Osteocyte (in vitro differentiated cells): ENCODE measurements around the gene B4GALNT3. TPM values are rescaled to one million over a fixed set of nuclear protein-coding genes. Genes with fewer than 3 reads are reported as not detected.

ENCODE experiments used
- DNase-seq: peaks from one replicate; pipeline ENCODE4 v3.0.0; 2021; ENCODE audit warnings: mixed read lengths; ENCODE audit not compliant: unreplicated experiment; ENCODE audit errors: extremely low spot score
- H3K27ac Mint-ChIP-seq: one replicate; pipeline ENCODE4 v1.8.0; 2021; ENCODE audit warnings: mild to moderate bottlenecking, mixed read lengths; ENCODE audit not compliant: unreplicated experiment
- H3K27me3 Mint-ChIP-seq: one replicate; pipeline ENCODE4 v1.8.0; 2021; ENCODE audit warnings: mixed read lengths; ENCODE audit not compliant: unreplicated experiment
- H3K36me3 Mint-ChIP-seq: one replicate; pipeline ENCODE4 v1.8.0; 2021; ENCODE audit warnings: mixed read lengths; ENCODE audit not compliant: unreplicated experiment
- H3K4me1 Mint-ChIP-seq: one replicate; pipeline ENCODE4 v1.8.0; 2021; ENCODE audit warnings: mixed read lengths; ENCODE audit not compliant: unreplicated experiment
- H3K4me3 Mint-ChIP-seq: one replicate; pipeline ENCODE4 v1.8.0; 2021; ENCODE audit warnings: mild to moderate bottlenecking, moderate library complexity, mixed read lengths; ENCODE audit not compliant: unreplicated experiment
- H3K9me3 Mint-ChIP-seq: one replicate; pipeline ENCODE4 v1.8.0; 2021; ENCODE audit warnings: mixed read lengths; ENCODE audit not compliant: unreplicated experiment
- CTCF ChIP-seq: fragments of 200-600 bp; sonication (generic); IDR thresholded peaks from 2 replicates; pipeline ENCODE4 v1.5.0; 2021; ENCODE audit warnings: antibody characterized with exemption, mild to moderate bottlenecking, moderate library complexity
- total RNA-seq: library from RNA; stranded (reverse); gene quantifications from 2 replicates; pipeline ENCODE4 v1.2.1, GENCODE V29; 2021

The B4GALNT3 gene
- total RNA-seq, 1 donor from 2014 or later: 0.27 TPM

DNA sequence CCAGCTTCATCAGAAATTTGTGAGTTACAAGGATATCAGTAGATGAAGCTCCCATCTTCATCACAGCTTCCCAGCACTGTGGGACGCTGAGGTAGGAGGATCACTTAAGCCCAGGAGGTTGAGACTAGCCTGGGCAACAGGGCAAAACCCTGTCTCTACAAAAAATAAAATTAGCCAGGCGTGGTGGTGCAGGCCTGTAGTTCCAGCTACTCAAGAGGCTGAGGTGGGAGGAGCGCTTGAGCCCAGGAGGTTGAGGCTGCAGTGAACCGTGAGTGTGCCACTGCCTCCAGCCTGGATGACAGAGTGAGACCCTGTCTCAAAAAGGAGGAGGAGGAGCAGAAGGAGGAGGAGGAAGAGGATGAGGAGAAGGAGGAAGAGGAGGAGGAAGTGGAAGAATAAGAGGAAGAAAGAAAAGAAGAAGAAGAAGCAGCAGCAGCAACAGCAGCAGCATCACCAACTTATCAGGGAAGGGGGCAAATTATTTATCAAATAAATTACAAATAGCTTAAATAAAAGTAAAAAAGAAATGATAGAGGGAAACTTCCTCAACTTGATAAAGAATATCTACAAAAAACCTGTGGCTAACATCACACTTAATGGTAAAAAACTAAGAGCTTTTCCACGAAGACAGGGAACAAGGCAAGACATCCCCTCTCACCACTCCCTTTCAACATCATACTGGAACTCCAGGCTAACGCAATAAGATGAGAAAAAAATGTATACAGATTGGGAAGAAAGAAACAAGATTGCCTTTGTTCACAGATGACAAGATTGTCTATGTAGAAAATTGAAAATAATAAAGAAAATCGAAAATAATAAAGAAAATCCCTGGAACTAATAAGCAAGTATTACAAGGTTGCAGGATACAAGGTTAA is 133.9 kb downstream of the B4GALNT3 start:
- Mint-ChIP-seq H3K27me3 (peaks cover 32% of the 10 kb centered on the region), H3K4me3 (no peak overlapping the region), H3K4me1 (no peaks in the 10 kb centered on the region), H3K27ac (no peak overlapping the region), H3K9me3 (no peaks in the 10 kb centered on the region), H3K36me3 (no peaks in the 10 kb centered on the region)
- no peak for DNase-seq
- no peak for TF ChIP-seq CTCF

DNA sequence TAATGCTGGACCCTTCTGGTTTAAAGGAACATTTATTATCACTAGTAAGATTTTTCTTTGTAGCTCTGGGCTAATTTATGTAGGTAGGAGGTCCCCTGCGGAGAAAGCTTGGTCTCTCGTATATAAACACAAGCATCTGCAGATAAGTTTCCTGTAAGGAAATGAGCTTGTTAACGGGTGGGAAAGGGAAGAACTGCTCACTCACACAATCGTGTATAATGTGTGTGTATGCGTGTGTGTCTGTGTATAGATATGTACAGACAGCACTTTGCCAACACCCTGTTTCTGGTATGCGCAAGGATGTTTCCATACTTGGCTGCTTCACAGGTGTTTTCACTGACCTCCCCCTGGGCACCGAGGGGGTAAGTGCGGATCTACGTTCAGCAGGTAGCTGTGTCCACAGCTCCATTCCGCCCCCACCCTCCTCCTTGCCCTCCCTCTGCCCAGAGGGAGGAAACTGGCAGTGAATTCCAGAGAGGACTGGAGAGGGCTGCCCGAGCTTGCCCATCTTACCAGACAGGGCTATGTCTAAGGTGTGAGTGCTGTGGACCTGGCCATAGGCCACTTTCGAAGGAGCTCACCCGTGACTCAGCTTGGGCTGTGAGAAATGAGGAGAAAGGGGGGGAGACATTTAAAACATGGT is 138.3 kb downstream of the B4GALNT3 start:
- no peaks in the 10 kb centered on the region for H3K9me3 Mint-ChIP-seq
- DNase-seq: no peak
- no peak overlapping the region for H3K4me3 Mint-ChIP-seq
- no peaks in the 10 kb centered on the region for H3K36me3 Mint-ChIP-seq
- peaks cover 5% of the 10 kb centered on the region for H3K4me1 Mint-ChIP-seq
- H3K27me3 Mint-ChIP-seq: peaks cover 26% of the 10 kb centered on the region
- TF ChIP-seq CTCF: no peak
- no peak overlapping the region for H3K27ac Mint-ChIP-seq

- no peak for DNase-seq
- TF ChIP-seq CTCF: no peak
- Mint-ChIP-seq H3K27ac (no peak overlapping the region), H3K36me3 (no peaks in the 10 kb centered on the region), H3K9me3 (no peaks in the 10 kb centered on the region), H3K4me3 (no peak overlapping the region), H3K4me1 (peaks cover 5% of the 10 kb centered on the region), H3K27me3 (peaks cover 11% of the 10 kb centered on the region)
These were observed 140.0 kb downstream of the B4GALNT3 start for GRCh38 chr12:599756-600155.

DNA sequence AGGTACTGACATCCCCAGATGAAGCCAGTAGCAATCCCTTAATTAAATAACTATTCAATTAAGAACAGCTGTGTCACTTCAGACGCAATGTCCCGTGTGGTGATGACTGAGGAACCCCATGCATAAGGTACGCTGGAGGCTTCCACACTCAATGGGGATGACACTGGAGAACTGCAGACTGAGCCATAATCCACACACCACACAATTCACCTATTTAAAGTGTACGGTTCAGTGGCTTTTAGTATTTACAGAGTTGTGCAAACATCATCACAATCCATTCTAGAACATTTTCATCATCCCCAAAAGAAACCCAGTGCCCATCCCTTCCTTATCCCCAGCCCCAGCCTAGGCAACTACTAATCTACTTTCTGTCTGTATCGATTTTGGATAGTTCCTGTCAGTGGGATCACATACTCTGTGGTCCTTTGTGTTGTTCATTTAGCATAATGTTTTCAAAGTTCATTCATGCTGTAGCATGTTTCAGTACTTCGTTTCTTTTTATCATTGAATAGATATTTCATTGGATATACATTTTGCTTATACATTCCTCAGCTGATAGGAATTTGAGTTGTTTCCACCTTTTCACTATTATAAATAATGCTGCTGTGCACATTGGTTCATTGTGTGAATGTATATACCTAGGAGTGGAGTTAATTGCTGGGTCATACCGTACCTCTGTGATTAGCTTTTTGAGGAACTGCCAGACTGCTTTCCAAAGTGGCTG is 142.4 kb downstream of the B4GALNT3 start:
- TF ChIP-seq CTCF: no peak
- Mint-ChIP-seq H3K27ac (no peak overlapping the region), H3K4me1 (peaks cover 5% of the 10 kb centered on the region), H3K9me3 (no peaks in the 10 kb centered on the region), H3K27me3 (peaks cover 2% of the 10 kb centered on the region), H3K36me3 (no peaks in the 10 kb centered on the region), H3K4me3 (no peak overlapping the region)
- no peak for DNase-seq

DNA sequence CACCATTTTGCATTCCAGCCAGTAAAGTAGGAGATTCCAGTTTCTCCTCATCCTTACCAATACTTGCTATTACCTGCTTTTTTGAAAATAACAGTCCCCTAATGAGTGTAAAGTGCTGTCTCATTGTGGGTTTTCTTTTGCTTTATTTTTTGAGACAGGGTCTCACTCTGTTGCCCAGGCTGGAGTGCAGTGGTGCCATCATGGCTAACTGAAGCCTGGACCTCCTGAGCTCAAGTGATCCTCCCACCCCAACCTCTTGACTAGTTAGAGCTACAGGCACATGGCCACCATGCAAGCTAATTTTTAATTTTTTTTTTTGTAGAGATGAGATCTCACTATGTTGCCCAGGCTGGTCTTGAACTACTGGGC is 142.9 kb downstream of the B4GALNT3 start:
- Mint-ChIP-seq H3K27me3 (peaks cover 2% of the 10 kb centered on the region), H3K4me1 (peaks cover 5% of the 10 kb centered on the region), H3K36me3 (no peaks in the 10 kb centered on the region), H3K9me3 (no peaks in the 10 kb centered on the region), H3K4me3 (no peak overlapping the region), H3K27ac (no peak overlapping the region)
- no peak for DNase-seq
- TF ChIP-seq CTCF: no peak
